HUDEP-2 (cell line): ENCODE measurements around the gene TNP1.

ENCODE experiments used
- DNase-seq, 76 experiments: peaks; one replicate each; lab custom pipeline; 2025; ENCODE audit not compliant: unreplicated experiment in 76 of 76; lab: John Stamatoyannopoulos, UW

TNP1 gene

DNA sequence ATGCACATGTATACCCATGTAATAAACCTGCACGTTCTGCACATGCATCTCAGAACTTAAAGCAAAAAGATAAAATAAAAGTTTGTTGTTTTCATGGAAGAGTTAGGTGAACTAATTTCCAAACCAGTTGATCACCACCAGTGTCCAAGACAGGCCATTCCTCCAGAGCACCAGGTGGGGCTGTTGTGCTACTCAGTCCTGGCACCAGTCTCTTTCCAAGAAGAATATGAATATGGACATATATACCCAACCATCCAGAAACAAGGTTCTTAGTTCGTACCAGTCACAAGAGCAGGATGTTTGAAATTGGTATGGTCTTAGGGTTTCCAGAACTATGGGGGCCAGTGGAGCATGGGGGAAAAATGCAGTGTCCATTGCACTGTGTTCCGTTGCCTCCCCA, 17.2 kb upstream of the TNP1 start:
- no peak for DNase-seq

DNA sequence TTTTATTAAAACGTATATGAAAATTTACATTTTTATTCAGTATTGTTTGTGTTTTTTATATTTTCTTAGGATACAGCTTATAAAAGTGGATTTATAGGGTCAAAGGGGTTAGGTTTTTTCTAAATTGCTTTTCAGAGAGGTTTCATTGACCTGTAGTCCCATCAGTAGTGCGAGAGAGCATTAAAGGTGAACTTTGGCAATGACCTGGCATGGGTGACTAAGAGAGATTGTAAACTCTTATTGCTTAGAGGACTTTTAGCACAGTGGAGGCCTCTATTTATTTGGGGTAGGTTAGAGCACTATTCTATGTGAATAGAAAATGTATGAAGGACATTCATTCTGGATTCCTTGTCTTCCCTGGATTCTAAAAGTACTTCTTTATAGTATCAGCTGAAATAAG, 16.0 kb upstream of the TNP1 start:
- no peak for DNase-seq

DNA sequence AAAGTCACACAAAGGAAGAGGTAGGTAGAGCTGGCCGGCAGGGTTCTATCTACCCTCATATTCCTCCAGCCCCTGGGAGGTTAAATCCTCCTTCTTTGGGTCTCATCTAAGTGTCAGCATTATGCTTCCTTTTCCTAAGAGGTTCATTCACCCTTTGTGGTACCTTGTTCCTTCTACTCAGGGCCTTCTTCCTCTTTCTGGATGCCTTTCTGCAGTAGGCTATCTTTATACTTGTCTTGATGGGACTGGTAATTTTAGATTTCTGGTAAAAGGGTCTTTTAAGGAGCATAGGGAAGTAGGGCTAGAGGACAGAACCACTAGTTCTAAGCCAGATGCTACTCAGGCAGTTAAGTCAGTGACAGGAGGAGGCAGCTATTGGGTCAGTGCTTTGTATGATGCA, 13.7 kb upstream of the TNP1 start:
- DNase-seq = no peak

DNA sequence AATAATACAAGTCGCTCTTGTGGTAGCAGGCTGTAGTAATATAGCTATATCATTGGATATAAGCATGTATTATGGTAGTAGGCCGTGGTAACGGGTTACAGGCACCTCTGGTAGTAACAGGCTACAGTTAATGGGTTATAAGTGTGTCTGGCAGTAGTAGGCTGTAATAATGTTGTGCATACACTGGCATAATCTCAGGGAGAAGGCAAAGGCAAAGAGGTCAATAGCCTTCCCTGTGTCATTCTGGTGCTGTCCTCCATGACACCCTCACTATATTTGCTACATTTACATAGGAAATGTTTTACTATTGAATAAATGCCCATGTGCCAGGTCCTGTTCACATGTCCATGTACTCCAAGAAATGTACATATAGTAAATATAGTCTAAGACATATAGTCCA, 12.8 kb upstream of the TNP1 start:
- DNase-seq = no peak

DNA sequence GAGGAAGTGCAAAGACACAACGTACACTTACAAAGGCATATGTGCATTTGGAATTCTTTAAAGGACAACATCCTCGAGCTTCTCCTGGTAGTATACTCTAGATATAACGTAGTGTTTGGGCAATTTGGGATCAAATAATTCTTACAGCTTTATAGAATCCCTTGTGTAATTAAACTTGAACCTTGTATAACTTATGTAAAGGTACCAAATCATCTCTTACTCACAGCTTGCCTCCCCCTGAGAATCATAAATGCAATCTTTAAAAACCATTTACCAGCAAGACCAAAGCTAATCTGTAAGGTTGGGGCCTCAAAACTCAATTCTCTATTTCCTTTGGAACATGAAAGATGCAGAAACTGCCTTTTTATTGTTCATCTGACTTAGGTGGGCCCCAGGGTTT, 12.2 kb upstream of the TNP1 start:
- DNase-seq = no peak

DNA sequence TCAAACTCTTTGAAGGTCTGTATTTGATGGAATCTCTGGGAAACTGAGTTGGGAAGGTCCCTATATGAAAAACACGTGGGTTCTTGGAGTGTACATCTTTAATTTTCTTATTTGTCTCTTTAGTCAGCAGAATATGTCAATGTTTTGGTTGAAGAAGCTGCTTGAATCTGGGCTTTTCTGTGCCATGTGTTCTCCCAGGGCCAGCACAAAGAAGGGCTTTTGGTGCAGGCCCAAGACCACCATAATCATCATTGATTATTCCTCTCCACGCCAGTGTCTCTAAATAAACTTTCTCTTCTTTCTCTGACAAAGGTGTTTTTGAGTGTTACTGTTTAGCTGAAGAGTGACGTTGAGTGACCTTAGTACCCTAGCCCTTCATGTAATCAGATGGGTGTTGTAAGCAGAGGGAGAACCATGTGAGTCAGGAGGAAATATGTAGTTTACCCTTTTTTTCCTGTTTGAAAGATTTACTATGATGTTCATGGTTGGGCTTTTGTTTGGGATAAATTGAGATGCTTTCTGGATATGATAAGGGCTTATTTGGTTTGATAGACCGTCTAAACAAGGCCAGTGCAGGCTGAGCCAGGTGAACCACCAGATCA, 11.6 kb upstream of the TNP1 start:
- no peak for DNase-seq

DNA sequence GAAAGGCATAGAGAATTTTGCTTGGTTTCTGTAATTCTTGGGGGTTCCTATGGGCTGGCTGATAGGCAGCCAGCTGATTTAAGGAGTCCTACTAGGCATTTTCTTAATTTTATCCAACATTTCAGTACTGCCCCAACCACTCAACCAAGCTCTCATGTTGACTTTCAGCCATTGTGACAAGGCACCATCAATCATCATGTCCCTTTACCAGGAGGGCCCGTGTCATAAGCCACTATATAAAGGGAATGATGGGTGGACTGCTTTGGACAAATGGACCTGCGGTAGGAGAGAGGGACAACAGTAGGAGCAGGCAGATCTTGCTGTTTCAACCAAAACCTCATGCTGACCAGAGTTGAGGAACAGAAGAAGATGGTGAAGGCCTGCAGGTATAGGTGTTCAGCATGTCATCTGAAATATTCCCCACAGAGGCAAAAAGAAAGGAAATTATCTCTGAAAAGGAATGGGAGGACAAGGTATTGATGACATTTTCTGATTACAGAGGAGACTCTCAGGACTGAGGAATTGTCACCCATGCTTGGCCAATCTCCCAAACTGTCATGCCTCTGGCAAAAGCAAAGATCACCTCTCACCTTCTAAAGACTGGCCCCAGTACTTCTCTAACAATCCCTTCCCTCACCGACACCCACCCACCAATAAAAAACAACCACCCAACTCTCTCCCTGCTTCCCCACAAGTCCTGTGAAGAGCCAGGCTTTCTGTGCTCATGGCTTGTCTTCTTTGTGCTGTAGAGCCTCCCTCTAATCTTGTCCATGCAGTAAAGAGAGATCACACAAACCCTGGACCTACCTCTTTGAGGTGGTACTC, 10.9 kb upstream of the TNP1 start:
- no peak for DNase-seq

DNA sequence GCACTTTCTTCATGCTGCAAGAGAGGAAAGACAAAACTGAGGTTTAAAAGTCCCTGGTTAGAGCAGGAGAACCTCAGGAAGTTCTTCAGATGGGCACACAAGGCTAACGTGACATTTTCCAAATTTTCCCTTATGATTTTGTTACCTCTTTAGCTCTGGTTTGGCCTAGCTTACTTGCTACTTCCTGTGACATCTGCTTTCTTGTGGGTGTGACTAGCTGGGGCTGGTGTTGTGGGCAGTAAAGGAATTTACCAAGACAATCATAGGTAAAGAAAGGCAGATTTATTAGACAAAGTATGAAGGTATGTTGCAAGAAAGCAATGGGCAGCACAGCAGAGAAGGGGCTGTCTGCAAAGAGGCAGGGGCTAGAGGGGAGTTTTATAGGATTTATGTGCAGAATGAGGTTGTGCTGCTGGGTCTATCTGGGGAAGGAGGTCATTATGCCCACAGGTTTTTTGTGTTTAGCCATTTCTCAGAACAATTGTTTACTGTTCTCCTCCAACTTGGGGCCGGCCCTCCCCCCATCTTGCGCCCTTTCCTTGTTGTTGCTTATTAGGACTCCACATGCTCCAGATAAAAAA, 6.7 kb upstream of the TNP1 start:
- no peak for DNase-seq

DNA sequence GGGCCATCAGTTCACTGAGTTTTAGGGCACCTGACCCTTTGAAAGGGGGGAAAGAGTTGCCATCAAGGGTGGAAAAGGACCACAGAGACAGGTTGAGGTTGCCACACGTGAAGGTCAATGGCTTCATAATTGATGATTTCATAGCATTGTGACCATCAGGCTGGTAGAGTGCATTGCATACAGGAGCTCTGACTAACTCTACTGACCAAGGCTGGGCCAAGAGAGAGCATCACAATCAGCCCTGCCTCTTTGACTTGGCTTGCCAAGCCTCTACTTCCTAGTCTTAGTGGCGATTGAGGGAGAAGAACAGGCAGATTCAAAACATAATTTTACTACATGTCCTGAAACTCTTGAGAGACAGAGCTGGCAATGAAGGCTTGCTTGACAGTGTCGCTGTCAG, 5.8 kb upstream of the TNP1 start:
- DNase-seq = no peak

DNA sequence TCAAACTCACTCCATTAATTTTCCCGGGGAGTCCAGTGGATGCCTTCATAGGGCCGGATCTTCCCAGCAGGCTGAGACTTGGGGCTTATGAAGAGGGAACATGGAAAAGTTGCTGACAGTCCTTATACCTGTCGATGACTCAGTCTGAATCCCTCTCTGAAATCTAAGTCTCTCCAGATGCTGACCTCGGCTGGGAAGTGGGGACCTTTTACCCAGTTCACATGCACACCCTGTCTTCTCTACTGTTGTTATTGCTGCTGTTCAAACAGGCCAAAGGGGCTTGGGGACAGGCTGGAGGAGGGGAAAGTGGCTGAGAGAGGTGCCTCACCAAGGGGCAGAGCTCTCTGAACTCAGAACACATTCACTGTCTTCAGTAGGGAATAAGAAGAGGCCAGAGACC, 4.1 kb upstream of the TNP1 start:
- no peak for DNase-seq

DNA sequence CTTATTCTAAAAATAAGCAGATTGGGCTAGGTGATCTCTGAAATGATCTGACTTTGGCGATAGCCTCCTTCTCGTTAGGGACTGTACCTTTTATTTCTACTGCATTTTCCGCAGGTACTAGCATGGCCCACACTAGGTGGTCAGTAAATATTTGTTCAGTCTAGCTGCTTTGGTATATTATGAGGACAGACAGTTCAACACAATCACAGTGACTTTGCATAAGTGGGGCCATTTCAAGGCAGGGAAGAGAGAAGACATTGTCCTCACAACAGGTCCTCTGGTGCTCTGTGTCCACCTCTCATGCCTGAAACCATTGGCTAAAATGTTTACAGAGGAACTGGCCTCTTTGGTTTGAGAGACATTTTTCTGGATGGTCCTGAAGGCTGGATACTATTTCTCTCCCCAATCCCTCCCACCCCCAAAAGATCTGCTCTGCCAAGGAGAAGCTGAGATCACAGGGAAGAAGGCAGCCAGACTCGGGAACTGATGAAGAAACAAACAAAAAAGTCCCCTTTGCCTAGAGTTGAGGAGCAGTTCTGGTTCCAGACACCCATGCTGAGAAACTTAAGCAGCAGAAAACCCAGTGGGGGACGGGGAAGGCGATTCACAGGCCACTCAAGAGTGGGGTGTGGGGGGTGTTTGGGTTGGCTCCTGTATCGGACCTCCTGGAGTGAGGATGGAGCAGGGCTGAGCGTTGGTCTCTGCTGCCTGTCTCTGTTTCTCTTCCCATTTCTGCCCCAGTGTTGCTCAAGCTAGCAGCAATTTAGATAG, 2.9 kb upstream of the TNP1 start:
- no peak for DNase-seq

DNA sequence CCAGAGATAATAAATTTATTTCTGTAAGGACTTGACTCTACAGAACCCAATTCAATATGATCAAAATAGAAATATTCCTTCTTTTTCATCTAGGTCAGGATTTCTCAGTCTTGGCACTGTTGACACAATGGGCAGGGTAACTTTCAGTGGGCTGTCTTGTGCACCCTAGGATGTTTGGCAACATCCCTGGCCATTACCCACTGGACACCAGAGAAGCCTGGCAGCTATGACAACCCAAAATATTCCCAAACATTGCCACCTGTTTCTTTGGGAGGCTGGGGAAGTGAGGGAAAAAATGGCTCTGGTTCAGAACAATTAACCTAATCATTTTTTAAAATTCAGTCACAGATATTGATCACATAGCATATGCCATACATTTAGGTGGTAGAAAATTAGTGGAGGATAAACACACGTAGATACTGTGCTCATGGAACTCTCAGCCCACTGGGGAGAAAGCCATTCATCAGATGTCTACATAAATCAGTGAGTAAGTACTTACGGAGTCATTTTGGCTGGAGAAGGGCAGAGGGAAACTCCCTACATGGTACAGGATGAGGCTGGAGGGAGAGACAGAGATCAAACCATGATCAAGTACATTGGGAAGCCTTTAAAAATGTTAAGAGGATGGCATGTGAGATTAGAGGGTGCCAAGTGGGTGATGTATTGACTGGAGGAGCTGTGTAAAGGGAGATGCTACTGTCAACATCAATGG, 718 bp upstream of the TNP1 start:
- DNase-seq = no peak

DNA sequence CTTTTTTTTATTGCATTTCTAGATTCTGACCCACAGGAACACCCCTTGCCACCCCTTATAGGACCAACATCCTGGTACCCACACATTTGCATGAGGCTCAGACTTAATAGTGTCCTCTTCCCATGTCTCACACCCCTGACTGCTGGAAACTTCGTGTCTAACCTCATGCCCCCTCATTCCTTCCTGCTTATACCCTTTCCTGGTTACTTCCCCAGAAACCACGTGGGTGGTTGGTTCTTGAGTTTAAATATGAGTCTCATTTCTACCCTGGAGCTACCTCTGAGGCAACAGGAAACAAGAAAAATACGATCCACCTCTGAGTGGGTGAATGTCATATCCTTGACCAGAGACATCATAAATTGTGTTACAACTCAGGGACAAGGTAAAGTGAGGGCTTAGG, 1.6 kb downstream of the TNP1 start:
- no peak for DNase-seq

DNA sequence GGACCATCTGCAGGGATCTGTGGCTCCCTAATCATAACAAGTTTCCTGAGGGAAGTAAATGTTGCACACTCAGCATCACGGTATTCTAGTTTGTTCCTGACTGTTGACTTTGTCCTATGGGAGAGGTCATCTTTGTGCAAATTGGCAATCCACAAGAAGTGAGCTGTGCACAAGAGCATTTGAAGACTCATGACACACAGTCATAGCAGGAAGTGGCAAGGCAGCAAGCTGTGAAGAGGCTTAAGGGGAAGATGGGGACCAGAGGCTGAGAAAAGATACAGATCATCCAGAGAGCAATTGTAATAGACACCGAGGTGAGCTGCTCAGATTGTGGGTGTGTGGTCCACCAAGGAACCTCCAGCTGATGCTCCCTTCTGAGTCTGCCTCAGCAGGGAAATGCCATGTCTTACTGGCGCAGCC, 2.7 kb downstream of the TNP1 start:
- no peak for DNase-seq

DNA sequence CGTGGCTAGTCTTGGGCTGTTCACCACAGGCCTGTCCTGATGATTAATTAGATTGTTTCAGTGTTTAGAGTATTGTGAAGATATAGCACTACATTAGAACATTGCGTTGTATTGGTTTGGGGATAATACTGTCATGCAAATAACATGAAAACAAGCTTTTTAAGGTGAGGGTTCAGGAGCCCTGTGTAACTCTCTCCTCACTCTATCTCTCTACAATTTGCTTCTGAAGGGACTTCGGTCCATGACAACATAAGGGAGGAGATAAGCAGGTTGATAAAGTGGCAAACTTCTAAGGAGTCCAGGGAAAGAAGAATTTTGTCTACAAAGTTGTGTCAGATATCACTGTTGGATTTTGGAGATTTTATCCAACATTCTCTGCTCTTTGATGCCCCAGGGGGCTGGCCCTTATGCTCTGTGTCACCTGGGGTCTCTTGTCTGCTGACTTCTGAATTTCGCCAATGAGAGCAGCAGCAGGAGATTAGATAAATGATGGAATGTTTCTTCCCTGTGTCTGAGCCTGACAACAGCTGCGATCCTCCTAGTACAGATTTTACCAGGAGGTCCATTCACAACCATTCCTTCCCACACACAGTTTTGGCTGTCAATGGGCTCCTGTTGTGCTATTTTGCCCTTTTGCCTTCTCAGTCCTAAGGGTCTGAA, 3.3 kb downstream of the TNP1 start:
- no peak for DNase-seq

DNA sequence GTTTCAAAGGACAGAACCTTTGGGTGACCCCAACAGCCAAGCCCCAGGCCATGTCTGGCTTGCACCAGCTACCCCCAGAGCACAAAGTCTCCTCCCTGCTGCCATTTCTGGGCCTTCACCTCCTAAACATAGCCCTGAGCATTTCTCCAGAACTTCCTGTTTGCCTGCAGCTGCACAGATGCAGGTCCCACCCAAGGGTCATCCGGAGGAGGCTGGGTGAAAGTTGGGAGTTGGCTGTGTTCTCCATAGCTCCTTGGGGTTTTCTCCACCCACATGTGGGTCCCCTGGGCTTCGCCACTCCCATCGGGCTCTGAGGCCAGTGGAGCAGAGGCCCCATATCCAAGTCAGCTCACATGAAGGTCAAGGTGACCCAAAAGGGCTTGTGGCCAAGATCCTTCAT, 4.3 kb downstream of the TNP1 start:
- DNase-seq = no peak

DNA sequence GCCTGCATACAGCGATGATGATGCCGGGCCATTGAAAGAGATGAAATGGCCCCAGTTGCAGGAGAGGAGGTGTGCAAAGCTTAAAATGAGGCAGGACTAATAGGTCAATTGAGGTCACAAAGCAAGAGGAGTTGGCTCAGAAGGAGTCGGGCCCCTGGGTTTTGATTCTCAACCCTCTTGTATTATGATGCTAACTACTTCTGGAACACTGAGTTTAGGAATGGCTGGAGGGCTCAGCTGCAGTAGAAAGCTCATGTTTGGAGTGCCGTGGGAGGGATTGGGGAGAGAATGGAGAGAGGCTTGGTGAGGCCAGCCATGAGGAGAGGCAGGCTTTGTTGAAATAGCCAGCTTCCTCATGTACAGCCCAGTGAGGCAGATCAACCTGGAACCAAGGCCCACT, 4.8 kb downstream of the TNP1 start:
- DNase-seq = no peak

DNA sequence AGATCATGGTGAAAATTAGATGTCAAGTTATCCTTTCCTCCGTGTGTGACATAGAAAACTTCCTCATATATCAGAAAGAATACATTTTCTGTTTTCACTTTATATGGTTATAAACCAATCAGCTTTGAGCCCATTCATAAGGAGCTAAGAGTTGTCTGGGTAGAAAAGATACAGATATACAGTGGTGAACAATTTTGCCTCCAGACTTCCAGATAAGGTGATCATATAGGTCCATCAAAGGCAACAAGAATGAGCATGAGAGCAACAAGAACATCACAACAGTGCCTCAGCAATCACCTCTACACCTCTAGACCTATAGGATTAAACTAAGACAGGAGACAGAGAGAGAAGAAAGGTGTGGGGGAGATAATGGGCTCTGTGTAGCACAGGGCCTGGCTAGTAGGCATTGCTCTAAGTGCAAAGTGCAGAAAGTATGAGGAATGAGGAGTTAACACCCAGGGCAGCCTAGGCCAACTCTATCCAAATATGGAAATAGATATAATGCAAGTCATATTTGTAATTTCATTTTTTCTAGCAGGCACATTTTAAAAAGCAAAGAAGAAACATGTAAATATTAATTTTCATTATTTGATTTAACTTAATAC, 8.3 kb downstream of the TNP1 start:
- DNase-seq = peak in 1 of 76 experiments; percentile 2

DNA sequence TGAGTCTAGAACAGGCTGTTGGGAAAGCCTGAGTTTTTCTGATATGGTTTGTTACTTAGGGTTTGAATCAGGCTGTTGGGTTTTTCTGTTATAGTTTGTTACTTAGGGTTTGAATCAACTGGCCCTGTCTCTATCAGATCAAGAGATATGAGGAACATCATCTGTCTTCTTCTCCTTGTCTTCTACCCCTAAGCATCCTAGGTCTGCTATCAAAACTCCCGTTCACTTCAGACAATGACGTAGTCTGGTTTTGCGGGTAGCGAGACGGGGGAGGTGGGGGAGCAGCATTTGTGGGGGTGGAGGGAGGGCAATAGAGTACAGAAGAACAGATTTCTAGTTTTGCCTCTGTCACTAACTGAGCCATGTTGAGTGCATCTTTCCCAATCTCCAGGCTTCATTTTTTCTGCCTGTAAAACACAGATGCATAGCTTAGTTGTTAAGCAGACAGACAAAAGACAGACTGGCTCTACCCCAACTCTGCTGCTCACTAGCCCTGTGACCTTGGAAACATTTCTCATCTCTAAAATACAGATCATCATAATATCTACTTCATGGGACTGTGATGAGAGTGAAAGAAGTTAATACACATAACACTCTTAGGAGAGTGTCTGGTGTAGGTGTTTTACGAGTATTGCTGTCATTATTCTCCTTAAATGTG, 9.1 kb downstream of the TNP1 start:
- peak in 32 of 76 experiments; percentile 1 to 46 (median 16) for DNase-seq
